Activated CD4-positive, alpha-beta memory T cell treated with anti-CD3 and anti-CD28 coated beads for 36 hours (primary cell): ENCODE results near the gene MS4A2. TPM values are rescaled to one million over a fixed set of nuclear protein-coding genes. Genes with fewer than 3 reads are reported as not detected.
"Not testable (repeated sequence)": the region's sequence is repeated elsewhere in the genome, so short reads cannot be mapped to it uniquely, and the experiment has no call there.

Source experiments
- CTCF ChIA-PET: fragments of 350-600 bp; sonication (Branson Sonifier 250); formaldehyde crosslinking; loops from one replicate; lab custom pipeline; 2021; ENCODE audit warnings: antibody characterized with exemption, inconsistent platforms; lab: Charles Lee
- POLR2A ChIA-PET: fragments of 350-600 bp; sonication (Branson Sonifier 250); formaldehyde crosslinking; loops from one replicate; lab custom pipeline; 2021; ENCODE audit warnings: antibody characterized with exemption; lab: Charles Lee
- DNase-seq: peaks from one replicate; pipeline ENCODE4 v3.0.0-alpha.2; 2020
- H3K27ac Mint-ChIP-seq: one replicate; pipeline ENCODE4 v1.8.0; 2021; ENCODE audit warnings: mixed read lengths
- H3K27me3 Mint-ChIP-seq: one replicate; pipeline ENCODE4 v1.8.0; 2021; ENCODE audit warnings: mixed read lengths
- H3K36me3 Mint-ChIP-seq: one replicate; pipeline ENCODE4 v1.8.0; 2021; ENCODE audit warnings: mixed read lengths
- H3K4me1 Mint-ChIP-seq: one replicate; pipeline ENCODE4 v1.8.0; 2021; ENCODE audit warnings: low read depth, mixed read lengths
- H3K4me3 Mint-ChIP-seq: one replicate; pipeline ENCODE4 v1.8.0; 2021; ENCODE audit warnings: mild to moderate bottlenecking, mixed read lengths
- H3K9me3 Mint-ChIP-seq: one replicate; pipeline ENCODE4 v1.8.0; 2021; ENCODE audit warnings: mixed read lengths
- intact Hi-C: fragments of 100-400 bp; cut with micrococcal nuclease; formaldehyde crosslinking; loops from one replicate; pipeline ENCODE4 v1.15.1; 2023
- total RNA-seq, 2 experiments: library from RNA; stranded (reverse); gene quantifications; one replicate each; pipeline ENCODE4 v1.2.3, GENCODE V29; 2021

MS4A2 gene
- total RNA-seq = not detected

DNA sequence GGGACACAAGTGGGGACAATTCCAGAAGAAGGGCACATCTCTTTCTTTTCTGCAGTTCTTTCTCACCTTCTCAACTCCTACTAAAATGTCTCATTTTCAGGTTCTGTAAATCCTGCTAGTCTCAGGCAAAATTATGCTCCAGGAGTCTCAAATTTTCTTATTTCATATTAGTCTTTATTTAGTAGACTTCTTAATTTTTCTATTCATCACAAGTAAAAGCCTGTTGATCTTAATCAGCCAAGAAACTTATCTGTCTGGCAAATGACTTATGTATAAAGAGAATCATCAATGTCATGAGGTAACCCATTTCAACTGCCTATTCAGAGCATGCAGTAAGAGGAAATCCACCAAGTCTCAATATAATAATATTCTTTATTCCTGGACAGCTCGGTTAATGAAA lies at the start of gene MS4A2:
TSS of gene MS4A2 (plus strand) at position 301 of the 400 bp plus-strand sequence. CDS start 102 bp downstream, outside the sequence.
- Mint-ChIP-seq H3K27ac (no peak within 1 kb of the TSS), H3K4me3 (no peak within 1 kb of the TSS), H3K4me1 (no peaks in the 10 kb centered on the region), H3K9me3 (no peaks in the 10 kb centered on the region), H3K27me3 (peaks cover 27% of the 10 kb centered on the region), H3K36me3 (no peaks in the 10 kb centered on the region)
- POLR2A ChIA-PET = no interaction called here
- CTCF ChIA-PET = no interaction called here
- no peak for DNase-seq
- intact Hi-C loops = no loop called here

GRCh38 chr11:60040109-60040508 lies 48.4 kb upstream of the MS4A2 start, which contains the start of gene OOSP2:
TSS of gene OOSP2 (plus strand) at chr11:60040409. CDS start at chr11:60040460, 51 bp downstream.
- DNase-seq = no peak
- H3K4me3 Mint-ChIP-seq = no peak within 1 kb of the TSS
- no peaks in the 10 kb centered on the region for H3K4me1 Mint-ChIP-seq
- intact Hi-C loops = no loop called here
- no peaks in the 10 kb centered on the region for H3K9me3 Mint-ChIP-seq
- ChIA-PET POLR2A (no interaction called here), CTCF (no interaction called here)
- H3K36me3 Mint-ChIP-seq = no peaks in the 10 kb centered on the region
- no peak within 1 kb of the TSS for H3K27ac Mint-ChIP-seq
- H3K27me3 Mint-ChIP-seq = peaks cover 4% of the 10 kb centered on the region

DNA sequence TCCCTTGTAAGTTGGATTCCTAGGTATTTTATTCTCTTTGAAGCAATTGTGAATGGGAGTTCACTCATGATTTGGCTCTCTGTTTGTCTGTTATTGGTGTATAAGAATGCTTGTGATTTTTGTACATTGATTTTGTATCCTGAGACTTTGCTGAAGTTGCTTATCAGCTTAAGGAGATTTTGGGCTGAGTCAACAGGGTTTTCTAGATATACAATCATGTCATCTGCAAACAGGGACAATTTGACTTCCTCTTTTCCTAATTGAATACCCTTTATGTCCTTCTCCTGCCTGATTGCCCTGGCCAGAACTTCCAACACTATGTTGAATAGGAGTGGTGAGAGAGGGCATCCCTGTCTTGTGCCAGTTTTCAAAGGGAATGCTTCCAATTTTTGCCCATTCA lies 38.0 kb upstream of the MS4A2 start:
- intact Hi-C loops, POLR2A ChIA-PET, H3K4me3 Mint-ChIP-seq, CTCF ChIA-PET, H3K27me3 Mint-ChIP-seq, H3K36me3 Mint-ChIP-seq, H3K4me1 Mint-ChIP-seq, H3K27ac Mint-ChIP-seq, H3K9me3 Mint-ChIP-seq, DNase-seq: not testable (repeated sequence)

DNA sequence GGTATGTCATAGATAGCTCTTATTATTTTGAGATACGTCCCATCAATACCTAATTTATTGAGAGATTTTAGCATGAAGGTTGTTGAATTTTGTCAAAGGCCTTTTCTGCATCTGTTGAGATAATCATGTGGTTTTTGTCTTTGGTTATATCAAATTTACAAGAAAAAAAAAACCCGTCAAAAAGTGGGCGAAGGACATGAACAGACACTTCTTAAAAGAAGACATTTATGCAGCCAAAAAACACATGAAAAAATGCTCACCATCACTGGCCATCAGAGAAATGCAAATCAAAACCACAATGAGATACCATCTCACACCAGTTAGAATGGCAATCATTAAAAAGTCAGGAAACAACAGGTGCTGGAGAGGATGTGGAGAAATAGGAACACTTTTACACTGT lies 37.6 kb upstream of the MS4A2 start:
- H3K36me3 Mint-ChIP-seq, CTCF ChIA-PET, H3K9me3 Mint-ChIP-seq, H3K4me1 Mint-ChIP-seq, POLR2A ChIA-PET, intact Hi-C loops, DNase-seq, H3K27ac Mint-ChIP-seq, H3K27me3 Mint-ChIP-seq, H3K4me3 Mint-ChIP-seq: not testable (repeated sequence)

DNA sequence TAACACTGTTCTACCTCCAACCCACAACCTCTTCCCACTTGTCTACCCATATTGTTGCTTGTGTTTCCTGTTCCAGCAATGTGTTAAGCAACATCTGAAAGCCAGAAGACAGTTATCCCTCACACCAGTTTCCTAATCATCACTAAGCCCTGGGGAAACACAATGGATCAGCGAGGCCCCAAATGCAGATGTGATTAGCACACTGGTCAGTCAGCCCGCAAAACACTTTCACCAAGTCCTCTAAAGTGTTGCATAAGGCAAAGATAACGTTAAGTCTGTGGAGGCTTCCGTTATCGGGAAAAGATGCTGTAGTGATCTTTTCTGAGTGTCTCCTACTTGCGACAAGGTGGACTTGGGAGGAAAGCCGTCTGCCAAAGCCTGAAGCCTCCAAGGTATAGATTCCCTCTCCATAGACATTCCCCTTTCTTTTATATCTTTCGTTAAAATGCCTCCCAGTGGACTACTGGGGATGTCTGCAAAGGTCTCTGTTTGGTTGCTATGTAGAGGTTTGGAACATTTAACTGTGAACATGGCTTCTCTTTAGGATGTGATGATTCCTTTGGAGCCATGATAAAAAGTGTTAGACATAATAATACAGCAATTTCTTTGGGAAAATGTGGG lies 32.0 kb upstream of the MS4A2 start, which contains the start of gene MS4A3:
TSS of gene MS4A3 (plus strand) at position 317 of the 621 bp plus-strand sequence. CDS start 4,496 bp downstream, outside the sequence.
- peaks cover 2% of the 10 kb centered on the region for H3K4me1 Mint-ChIP-seq
- no peak within 1 kb of the TSS for H3K27ac Mint-ChIP-seq
- H3K4me3 Mint-ChIP-seq = no peak within 1 kb of the TSS
- H3K9me3 Mint-ChIP-seq = peaks cover 3% of the 10 kb centered on the region
- no peak for DNase-seq
- intact Hi-C loops = no loop called here
- ChIA-PET POLR2A (no interaction called here), CTCF (no interaction called here)
- peaks cover 19% of the 10 kb centered on the region for H3K27me3 Mint-ChIP-seq
- H3K36me3 Mint-ChIP-seq = no peaks in the 10 kb centered on the region

- Mint-ChIP-seq H3K27me3 (peaks cover 18% of the 10 kb centered on the region), H3K4me3 (no peak overlapping the region)
- CTCF ChIA-PET = no interaction called here
Measured at GRCh38 chr11:60059052-60059451, 29.4 kb upstream of the MS4A2 start.

GRCh38 chr11:60059521-60060240 lies 28.8 kb upstream of the MS4A2 start:
- Mint-ChIP-seq H3K4me3 (no peak overlapping the region), H3K27ac (no peak overlapping the region), H3K36me3 (no peaks in the 10 kb centered on the region), H3K9me3 (peaks cover 3% of the 10 kb centered on the region), H3K27me3 (peaks cover 18% of the 10 kb centered on the region), H3K4me1 (peaks cover 2% of the 10 kb centered on the region)
- intact Hi-C loops = no loop called here
- no peak for DNase-seq
- ChIA-PET POLR2A (no interaction called here), CTCF (no interaction called here)

More at GRCh38 chr11:60059052-60059451, 29.4 kb upstream of the MS4A2 start:
- peaks cover 2% of the 10 kb centered on the region for H3K4me1 Mint-ChIP-seq
- DNase-seq = no peak
- peaks cover 3% of the 10 kb centered on the region for H3K9me3 Mint-ChIP-seq
- intact Hi-C loops = no loop called here
- POLR2A ChIA-PET = no interaction called here
- H3K27ac Mint-ChIP-seq = no peak overlapping the region
- no peaks in the 10 kb centered on the region for H3K36me3 Mint-ChIP-seq

DNA sequence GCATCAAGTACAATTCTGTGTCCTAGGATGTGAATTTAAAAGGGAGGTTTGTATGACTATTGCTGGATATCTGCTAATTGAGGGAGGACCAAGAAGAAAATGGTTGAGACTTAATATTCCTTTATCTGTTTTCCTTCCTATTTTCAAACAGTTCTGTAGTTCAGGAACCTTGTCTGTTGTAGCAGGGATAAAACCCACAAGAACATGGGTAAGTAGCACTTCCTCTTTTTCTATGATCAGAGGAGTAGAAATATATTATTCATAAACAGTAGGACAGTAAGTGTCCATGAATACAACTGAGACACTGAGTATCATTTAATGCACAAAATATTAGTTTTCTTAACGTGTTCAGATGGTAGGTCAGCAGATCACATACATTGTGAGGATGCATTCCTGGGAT lies 24.4 kb upstream of the MS4A2 start:
- POLR2A ChIA-PET = no interaction called here
- DNase-seq = no peak
- CTCF ChIA-PET = no interaction called here
- H3K9me3 Mint-ChIP-seq = peaks cover 3% of the 10 kb centered on the region
- H3K27ac Mint-ChIP-seq = no peak overlapping the region
- intact Hi-C loops = no loop called here
- H3K27me3 Mint-ChIP-seq = peaks cover 4% of the 10 kb centered on the region
- H3K4me3 Mint-ChIP-seq = no peak overlapping the region
- no peaks in the 10 kb centered on the region for H3K36me3 Mint-ChIP-seq
- peaks cover 2% of the 10 kb centered on the region for H3K4me1 Mint-ChIP-seq

- ChIA-PET POLR2A (no interaction called here), CTCF (no interaction called here)
- no peak overlapping the region for H3K27ac Mint-ChIP-seq
- no peaks in the 10 kb centered on the region for H3K4me1 Mint-ChIP-seq
- H3K27me3 Mint-ChIP-seq = peaks cover 8% of the 10 kb centered on the region
- H3K9me3 Mint-ChIP-seq = no peaks in the 10 kb centered on the region
- intact Hi-C loops = no loop called here
- DNase-seq = no peak
- H3K36me3 Mint-ChIP-seq = no peaks in the 10 kb centered on the region
- H3K4me3 Mint-ChIP-seq = no peak overlapping the region
Measured at GRCh38 chr11:60065801-60066200, 22.7 kb upstream of the MS4A2 start.

DNA sequence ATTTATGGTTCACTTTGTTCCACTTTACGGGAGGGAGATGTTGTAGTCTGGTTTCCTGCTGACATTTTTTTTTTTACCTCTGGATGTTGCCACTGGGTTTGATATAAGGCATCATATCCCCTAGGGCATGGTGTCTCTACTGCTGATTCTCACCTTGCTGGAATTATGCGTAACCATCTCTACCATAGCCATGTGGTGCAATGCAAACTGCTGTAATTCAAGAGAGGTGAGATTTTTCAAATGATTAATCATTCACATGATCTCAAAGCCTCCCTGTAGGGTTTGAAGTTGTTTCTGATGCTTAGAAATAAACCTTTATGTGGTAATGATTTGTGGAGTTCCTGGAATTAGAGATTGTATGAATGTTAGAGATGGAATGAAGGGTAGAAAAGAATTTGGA lies 19.0 kb upstream of the MS4A2 start:
- Mint-ChIP-seq H3K36me3 (no peaks in the 10 kb centered on the region), H3K4me3 (no peak overlapping the region), H3K9me3 (no peaks in the 10 kb centered on the region), H3K4me1 (no peaks in the 10 kb centered on the region), H3K27me3 (peaks cover 4% of the 10 kb centered on the region), H3K27ac (no peak overlapping the region)
- no peak for DNase-seq
- CTCF ChIA-PET = interaction anchor here (0.6 kb wide), 1 partner anchor 196 kb away, joined by 4 read pairs; no protein-coding TSS in a partner anchor
- intact Hi-C loops = no loop called here
- POLR2A ChIA-PET = no interaction called here

DNA sequence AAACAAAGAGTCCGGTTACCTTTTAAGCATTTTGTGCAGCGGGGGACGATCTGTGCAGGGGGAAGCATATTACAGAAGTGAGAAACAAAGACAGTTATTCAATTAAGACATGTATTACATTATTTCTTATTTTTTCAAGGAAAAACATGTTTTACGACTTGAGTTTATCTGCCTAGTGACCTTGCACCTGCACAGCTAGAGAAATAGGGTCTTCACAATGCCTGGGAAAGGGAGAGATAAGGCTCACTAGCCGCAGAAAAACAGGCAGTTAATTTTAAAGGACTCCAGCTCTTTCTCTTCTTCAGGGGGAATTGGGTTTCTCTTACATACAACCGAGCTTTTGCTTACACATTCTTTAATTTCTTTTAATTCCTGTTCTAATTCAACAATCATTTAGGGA lies 16.8 kb upstream of the MS4A2 start:
- H3K36me3 Mint-ChIP-seq, intact Hi-C loops, H3K27me3 Mint-ChIP-seq, POLR2A ChIA-PET, H3K9me3 Mint-ChIP-seq, H3K27ac Mint-ChIP-seq, H3K4me3 Mint-ChIP-seq, CTCF ChIA-PET, H3K4me1 Mint-ChIP-seq, DNase-seq: not testable (repeated sequence)

DNA sequence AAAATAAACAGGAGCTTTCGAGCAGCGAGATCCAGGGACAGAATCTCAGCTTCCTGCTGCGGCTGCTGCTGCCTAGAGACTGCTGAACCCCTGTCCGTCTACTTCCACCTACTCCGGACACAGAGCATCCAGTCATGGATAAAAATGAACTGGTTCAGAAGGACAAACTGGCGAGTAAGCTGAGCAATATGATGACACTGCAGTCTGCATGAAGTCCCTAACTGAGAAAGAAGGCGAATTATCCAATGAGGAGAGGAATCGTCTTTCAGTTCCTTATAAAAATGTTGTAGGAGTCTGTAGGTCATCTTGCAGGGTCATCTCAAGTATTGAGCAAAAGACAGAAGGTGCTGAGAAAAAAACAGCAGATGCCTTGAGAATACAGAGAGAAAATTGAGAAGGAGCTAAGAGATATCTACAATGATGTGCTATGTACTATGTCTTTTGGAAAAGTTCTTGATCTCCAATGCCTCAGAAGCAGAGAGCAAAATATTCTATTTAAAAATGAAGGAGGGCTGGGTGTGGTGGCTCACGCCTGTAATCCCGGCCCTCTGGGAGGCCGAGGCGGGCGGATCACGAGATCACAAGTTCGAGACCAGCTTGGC lies 11.1 kb upstream of the MS4A2 start:
- peaks cover 6% of the 10 kb centered on the region for H3K9me3 Mint-ChIP-seq
- H3K4me1 Mint-ChIP-seq = no peaks in the 10 kb centered on the region

More for the DNA sequence above, 11.1 kb upstream of the MS4A2 start:
- peaks cover 5% of the 10 kb centered on the region for H3K27me3 Mint-ChIP-seq
- intact Hi-C loops = no loop called here
- CTCF ChIA-PET = no interaction called here
- no peaks in the 10 kb centered on the region for H3K36me3 Mint-ChIP-seq
- no peak overlapping the region for H3K27ac Mint-ChIP-seq
- no peak overlapping the region for H3K4me3 Mint-ChIP-seq
- POLR2A ChIA-PET = no interaction called here
- DNase-seq = no peak
